Liver (tissue), 9 donors: ENCODE measurements around the gene RICTOR. TPM values are rescaled to one million over a fixed set of nuclear protein-coding genes. Genes with fewer than 3 reads are reported as not detected.

Experiments used
- DNase-seq: peaks from one replicate; pipeline ENCODE4 v3.0.0-alpha.2; 2017; ENCODE audit warnings: low spot score
- H3K27ac ChIP-seq, 2 donors: one replicate each; pipeline ENCODE4 v1.7.0; 2013; ENCODE audit warnings: inconsistent platforms in 2 of 2, low read length in 2 of 2, control low read depth in 1 of 2, low read depth in 1 of 2, mild to moderate bottlenecking in 1 of 2
- H3K27me3 ChIP-seq, 4 donors: one replicate each; pipeline versions ENCODE4 v1.6.1 to v1.7.0; 2013; ENCODE audit warnings: low read length in 3 of 4, inconsistent platforms in 1 of 4, mild to moderate bottlenecking in 1 of 4, moderate library complexity in 1 of 4; ENCODE audit not compliant: control insufficient read depth in 4 of 4, insufficient read depth in 4 of 4
- H3K36me3 ChIP-seq, 4 donors: one replicate each; pipeline versions ENCODE4 v1.6.1 to v1.7.0; 2013; ENCODE audit warnings: low read length in 3 of 4, mild to moderate bottlenecking in 3 of 4, low read depth in 1 of 4, moderate library complexity in 1 of 4; ENCODE audit not compliant: control insufficient read depth in 4 of 4, insufficient read depth in 3 of 4
- H3K4me1 ChIP-seq, 4 donors: one replicate each; pipeline versions ENCODE4 v1.6.1 to v1.7.0; 2013; ENCODE audit warnings: low read length in 3 of 4, mild to moderate bottlenecking in 3 of 4, moderate library complexity in 1 of 4; ENCODE audit not compliant: control insufficient read depth in 4 of 4, insufficient read depth in 4 of 4
- H3K4me3 ChIP-seq, 3 donors: one replicate each; pipeline versions ENCODE4 v1.6.1 to v1.7.0; 2013; ENCODE audit warnings: low read length in 3 of 3, control low read depth in 1 of 3, low read depth in 1 of 3, mild to moderate bottlenecking in 1 of 3
- H3K9ac ChIP-seq, 2 donors: one replicate each; pipeline ENCODE4 v1.7.0; 2013; ENCODE audit warnings: low read length in 2 of 2, mild to moderate bottlenecking in 2 of 2, moderate library complexity in 2 of 2, control low read depth in 1 of 2, low read depth in 1 of 2
- H3K9me3 ChIP-seq, 4 donors: one replicate each; pipeline versions ENCODE4 v1.6.1 to v1.7.0; 2013; ENCODE audit warnings: low read length in 3 of 4; ENCODE audit not compliant: control insufficient read depth in 4 of 4
- CTCF ChIP-seq: fragments of 150-350 bp; IDR thresholded peaks from 2 replicates; pipeline ENCODE4 v1.5.1; 2017; ENCODE audit warnings: improper control_type of control experiment, low read depth, low read length; ENCODE audit not compliant: missing input control
- EGR1 ChIP-seq, 2 donors: IDR thresholded peaks; 2 replicates each; pipeline ENCODE4 v1.6.1; 2016 to 2018; ENCODE audit warnings: antibody characterized with exemption in 2 of 2, low read depth in 2 of 2
- FOXA1 ChIP-seq: IDR thresholded peaks from 2 replicates; pipeline ENCODE4 v1.6.1; 2016; ENCODE audit warnings: antibody characterized with exemption
- GABPA ChIP-seq, 2 donors: IDR thresholded peaks in 1 of 2; conservative IDR thresholded peaks in 1 of 2; 2 replicates each; pipeline ENCODE4 v1.6.1; 2016; ENCODE audit warnings: antibody characterized with exemption in 2 of 2, mild to moderate bottlenecking in 1 of 2, moderate library complexity in 1 of 2
- HNF4A ChIP-seq, 2 donors: conservative IDR thresholded peaks; 2 replicates each; pipeline ENCODE4 v1.6.1; 2016; ENCODE audit warnings: antibody characterized with exemption in 2 of 2, mild to moderate bottlenecking in 2 of 2
- HNF4G ChIP-seq: IDR thresholded peaks from 2 replicates; pipeline ENCODE4 v1.6.1; 2016; ENCODE audit warnings: antibody characterized with exemption
- JUND ChIP-seq, 2 donors: IDR thresholded peaks; 2 replicates each; pipeline ENCODE4 v1.6.1; 2016; ENCODE audit warnings: antibody characterized with exemption in 2 of 2
- MAX ChIP-seq: IDR thresholded peaks from 2 replicates; pipeline ENCODE4 v1.6.1; 2016; ENCODE audit warnings: antibody characterized with exemption
- NR2F2 ChIP-seq: IDR thresholded peaks from 2 replicates; pipeline ENCODE4 v1.6.1; 2016; ENCODE audit warnings: antibody characterized with exemption
- RAD21 ChIP-seq, 2 donors: IDR thresholded peaks; 2 replicates each; pipeline ENCODE4 v1.6.1; 2016; ENCODE audit warnings: antibody characterized with exemption in 2 of 2, mild to moderate bottlenecking in 2 of 2
- REST ChIP-seq: IDR thresholded peaks from 2 replicates; pipeline ENCODE4 v1.6.1; 2016; ENCODE audit warnings: antibody characterized with exemption, mild to moderate bottlenecking
- SP1 ChIP-seq: IDR thresholded peaks from 2 replicates; pipeline ENCODE4 v1.6.1; 2018; ENCODE audit warnings: antibody characterized with exemption, mild to moderate bottlenecking
- TAF1 ChIP-seq: conservative IDR thresholded peaks from 2 replicates; pipeline ENCODE4 v1.6.1; 2016; ENCODE audit warnings: antibody characterized with exemption, mild to moderate bottlenecking
- WGBS: extraction: QIAGEN DNeasy Blood & Tissue Kit; methylation state at CpG from one replicate; pipeline ENCODE4 v1.1.7; 2013; 5-methylcytosine and 5-hydroxymethylcytosine counted together
- polyA plus RNA-seq, 2 donors: library from polyadenylated mRNA; stranded (reverse) in 1 of 2; unstranded in 1 of 2; fragments of 200-250 nt in 1 of 2; fragments of >200 nt in 1 of 2; fragmentation: Nextera tagmentation in 1 of 2; extraction: Ambion mirVana in 1 of 2; gene quantifications; one replicate each; pipeline versions ENCODE4 v1.2.1 to v1.2.3, GENCODE V29; 2013 to 2015
- total RNA-seq, 2 donors: library from RNA; depleted of rRNA; stranded (reverse); fragments of >200 nt; gene quantifications; one replicate each; pipeline ENCODE4 v1.2.3, GENCODE V29; 2014
- donor health status: healthy.
- donor health status: healthy.
- donor health status: healthy.
- donor health status: healthy.
- donor health status: healthy.

RICTOR gene
- total and polyA plus RNA-seq, 4 donors = 2.1 to 24.0 (median 15.0) TPM

- Histone ChIP-seq H3K36me3 (no peaks in the 10 kb centered on the region), H3K27me3 (peaks cover 0 to 3% (median 0%) of the 10 kb centered on the region in 4 donors), H3K9ac (no peak overlapping the region), H3K4me3 (no peak overlapping the region), H3K9me3 (no peaks in the 10 kb centered on the region), H3K27ac (no peak overlapping the region), H3K4me1 (no peaks in the 10 kb centered on the region)
- DNase-seq = no peak
- TF ChIP-seq SP1 = no peak
- TF ChIP-seq RAD21 (IDR thresholded peaks at IDR 0.05) = no peak
- TF ChIP-seq JUND (IDR thresholded peaks at IDR 0.05) = no peak
- no peak for TF ChIP-seq CTCF
- no peak for TF ChIP-seq TAF1
- no peak for TF ChIP-seq NR2F2
- WGBS = 95% methylated on average over 4 of the region's 4 CpGs
These were observed 40.0 kb upstream of the RICTOR start for GRCh38 chr5:39114155-39114554.

- Histone ChIP-seq H3K4me1 (no peaks in the 10 kb centered on the region), H3K36me3 (no peaks in the 10 kb centered on the region), H3K27me3 (peaks cover 0 to 3% (median 0%) of the 10 kb centered on the region in 4 donors), H3K4me3 (no peak overlapping the region), H3K9ac (no peak overlapping the region), H3K27ac (no peak overlapping the region), H3K9me3 (no peaks in the 10 kb centered on the region)
- 83% methylated on average over 4 of the region's 4 CpGs for WGBS
- TF ChIP-seq TAF1 (no peak), FOXA1 (no peak), HNF4G (no peak)
- no peak for DNase-seq
These were observed 39.3 kb upstream of the RICTOR start for GRCh38 chr5:39113354-39113953.

- DNase-seq = no peak
- H3K4me3 ChIP-seq = no peak overlapping the region
- H3K4me1 ChIP-seq = no peaks in the 10 kb centered on the region
- H3K9ac ChIP-seq = no peak overlapping the region
- no peak overlapping the region for H3K27ac ChIP-seq
- peaks cover 0 to 2% (median 0%) of the 10 kb centered on the region in 4 donors for H3K36me3 ChIP-seq
- H3K9me3 ChIP-seq = no peaks in the 10 kb centered on the region
- WGBS = 87% methylated on average over 2 of the region's 2 CpGs
- no peaks in the 10 kb centered on the region for H3K27me3 ChIP-seq
- TF ChIP-seq GABPA (IDR thresholded peaks at IDR 0.05 in 1 of 2, conservative IDR thresholded peaks at IDR 0.05 in 1 of 2) = no peak
- TF ChIP-seq EGR1 (IDR thresholded peaks at IDR 0.05; ENCODE audit: low read depth in 2 of 2) = no peak
- TF ChIP-seq MAX = no peak
- TF ChIP-seq JUND (IDR thresholded peaks at IDR 0.05) = no peak
These were observed 35.4 kb upstream of the RICTOR start for GRCh38 chr5:39109606-39110005.

- Histone ChIP-seq H3K9ac (no peak overlapping the region), H3K4me1 (no peaks in the 10 kb centered on the region), H3K27me3 (no peaks in the 10 kb centered on the region), H3K9me3 (no peaks in the 10 kb centered on the region), H3K36me3 (peaks cover 0 to 2% (median 0%) of the 10 kb centered on the region in 4 donors), H3K4me3 (no peak overlapping the region), H3K27ac (no peak overlapping the region)
- WGBS = 77% methylated on average over 3 of the region's 3 CpGs
- DNase-seq = no peak
- TF ChIP-seq HNF4A (conservative IDR thresholded peaks at IDR 0.05) (no peak), REST (no peak), CTCF (no peak), HNF4G (no peak)
These were observed 34.8 kb upstream of the RICTOR start for GRCh38 chr5:39108987-39109386.
